ENCODE data around the gene UBXN1.

- TF ChIP-seq CTCF (IDR thresholded peaks at IDR 0.05) (no peak), EP300 (IDR thresholded peaks at IDR 0.05) (no peak), POLR2A (IDR thresholded peaks at IDR 0.05; ENCODE audit: low read depth) (no peak)
These were observed 40.6 kb upstream of the UBXN1 start for GRCh38 chr11:62719302-62719978.
